Activated naive CD4-positive, alpha-beta T cell treated with anti-CD3 and anti-CD28 coated beads for 36 hours (primary cell): ENCODE results near the gene LEKR1. TPM values are rescaled to one million over a fixed set of nuclear protein-coding genes. Genes with fewer than 3 reads are reported as not detected.
"Not testable (repeated sequence)": the region's sequence is repeated elsewhere in the genome, so short reads cannot be mapped to it uniquely, and the experiment has no call there.

Source experiments
- CTCF ChIA-PET: fragments of 350-600 bp; sonication (Branson Sonifier 250); formaldehyde crosslinking; loops from one replicate; lab custom pipeline; 2021; ENCODE audit warnings: antibody characterized with exemption; lab: Charles Lee
- DNase-seq: peaks from one replicate; pipeline ENCODE4 v3.0.0-alpha.2; 2020
- H3K27ac Mint-ChIP-seq: one replicate; pipeline ENCODE4 v1.8.0; 2021; ENCODE audit warnings: mild to moderate bottlenecking, mixed read lengths
- H3K27me3 Mint-ChIP-seq: one replicate; pipeline ENCODE4 v1.8.0; 2021; ENCODE audit warnings: low read depth, mixed read lengths
- H3K36me3 Mint-ChIP-seq: one replicate; pipeline ENCODE4 v1.8.0; 2021; ENCODE audit warnings: low read depth, mixed read lengths
- H3K4me1 Mint-ChIP-seq: one replicate; pipeline ENCODE4 v1.8.0; 2021; ENCODE audit warnings: low read depth, mixed read lengths
- H3K4me3 Mint-ChIP-seq: one replicate; pipeline ENCODE4 v1.8.0; 2021; ENCODE audit warnings: mild to moderate bottlenecking, moderate library complexity, mixed read lengths
- H3K9me3 Mint-ChIP-seq: one replicate; pipeline ENCODE4 v1.8.0; 2021; ENCODE audit warnings: mixed read lengths
- intact Hi-C: fragments of 100-400 bp; cut with micrococcal nuclease; formaldehyde crosslinking; loops from one replicate; pipeline ENCODE4 v1.15.1; 2023
- total RNA-seq, 2 experiments: library from RNA; stranded (reverse); gene quantifications; one replicate each; pipeline ENCODE4 v1.2.3, GENCODE V29; 2021

LEKR1 gene
- total RNA-seq, 2 experiments from 2014 or later: 0.43 to 0.77 TPM

DNA sequence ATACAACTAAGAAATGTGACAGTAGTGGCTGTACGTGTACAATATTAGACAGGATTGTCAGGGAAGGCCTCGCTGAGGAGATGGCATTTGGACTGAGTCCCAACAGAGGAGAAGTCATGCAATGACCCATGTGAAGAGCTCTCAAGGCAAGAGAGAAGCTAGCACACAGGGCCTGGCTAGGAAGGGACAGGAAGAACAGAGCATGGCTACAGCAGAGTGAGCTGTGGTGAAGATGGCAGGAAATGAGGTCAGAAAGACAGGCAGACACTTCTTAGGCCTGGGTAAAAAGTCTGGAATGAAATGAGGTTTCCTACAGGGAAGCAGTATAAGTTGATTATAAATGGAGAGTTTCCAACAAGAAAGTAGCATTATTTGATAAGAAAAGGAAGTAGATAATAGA, 33.2 kb upstream of the LEKR1 start:
- H3K36me3 Mint-ChIP-seq: no peaks in the 10 kb centered on the region
- intact Hi-C loops: loop anchor here (2.0 kb wide), 1 partner anchor 24 kb away; no protein-coding TSS in a partner anchor
- DNase-seq: peak; percentile 21
- peaks cover 21% of the 10 kb centered on the region for H3K4me1 Mint-ChIP-seq
- CTCF ChIA-PET: interaction anchor here (0.5 to 0.6 kb wide), 2 partner anchors 236 to 302 kb away, joined by 3 read pairs; no protein-coding TSS in a partner anchor
- H3K27me3 Mint-ChIP-seq: no peaks in the 10 kb centered on the region
- no peak overlapping the region for H3K27ac Mint-ChIP-seq
- H3K9me3 Mint-ChIP-seq: no peaks in the 10 kb centered on the region
- H3K4me3 Mint-ChIP-seq: no peak overlapping the region

DNA sequence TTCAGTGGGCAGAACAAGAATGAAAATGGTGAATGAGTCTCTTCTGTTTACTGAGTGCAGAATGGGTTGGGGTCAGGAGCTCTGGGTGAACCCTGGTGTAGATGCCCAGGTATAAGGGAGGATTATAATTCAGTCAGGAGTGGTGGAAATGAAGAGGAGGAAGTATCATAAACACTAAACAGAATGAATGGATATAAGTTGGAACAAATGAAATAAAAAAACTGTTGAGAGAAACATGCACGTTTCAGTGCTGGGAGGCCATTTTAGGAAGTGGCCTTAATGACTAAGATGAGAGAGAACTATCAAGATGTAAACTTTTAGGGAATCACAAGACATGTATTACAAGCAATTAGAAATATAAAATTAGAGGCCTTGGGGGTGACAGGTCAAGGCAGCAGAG, 32.8 kb upstream of the LEKR1 start:
- intact Hi-C loops: loop anchor here (2.0 kb wide), 1 partner anchor 23 kb away; no protein-coding TSS in a partner anchor
- Mint-ChIP-seq H3K27ac (no peak overlapping the region), H3K4me1 (peaks cover 17% of the 10 kb centered on the region), H3K4me3 (no peak overlapping the region), H3K9me3 (no peaks in the 10 kb centered on the region), H3K27me3 (no peaks in the 10 kb centered on the region), H3K36me3 (no peaks in the 10 kb centered on the region)
- CTCF ChIA-PET: interaction anchor here (0.5 to 0.6 kb wide), 2 partner anchors 236 to 302 kb away, joined by 3 read pairs; no protein-coding TSS in a partner anchor
- DNase-seq: no peak

DNA sequence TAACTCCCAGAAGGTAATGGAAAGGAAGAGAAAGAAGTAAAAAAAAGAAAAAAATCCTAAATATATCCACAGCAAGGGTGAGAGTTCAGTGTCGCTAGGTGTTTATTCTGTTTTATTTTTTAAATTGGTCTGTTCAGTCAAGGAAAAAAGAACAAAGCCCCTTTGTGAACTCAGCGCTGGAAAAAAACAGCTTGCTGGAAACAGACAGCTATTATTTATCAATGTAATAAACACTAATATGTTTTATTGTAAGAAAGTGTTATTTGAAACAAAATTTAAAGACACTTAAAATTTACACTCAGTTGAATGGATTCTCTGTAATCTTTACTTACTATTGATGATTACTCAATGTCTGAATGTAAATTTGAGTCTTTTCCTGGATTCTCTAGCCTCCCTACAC, 32.3 kb upstream of the LEKR1 start:
- no peaks in the 10 kb centered on the region for H3K27me3 Mint-ChIP-seq
- intact Hi-C loops: loop anchor here (2.0 kb wide), 1 partner anchor 23 kb away; no protein-coding TSS in a partner anchor
- no peaks in the 10 kb centered on the region for H3K9me3 Mint-ChIP-seq
- no peak overlapping the region for H3K27ac Mint-ChIP-seq
- H3K4me3 Mint-ChIP-seq: no peak overlapping the region
- no peak for DNase-seq
- no peaks in the 10 kb centered on the region for H3K36me3 Mint-ChIP-seq
- CTCF ChIA-PET: interaction anchor here (0.6 kb wide), 1 partner anchor 301 kb away, joined by 3 read pairs; no protein-coding TSS in a partner anchor
- peaks cover 17% of the 10 kb centered on the region for H3K4me1 Mint-ChIP-seq

DNA sequence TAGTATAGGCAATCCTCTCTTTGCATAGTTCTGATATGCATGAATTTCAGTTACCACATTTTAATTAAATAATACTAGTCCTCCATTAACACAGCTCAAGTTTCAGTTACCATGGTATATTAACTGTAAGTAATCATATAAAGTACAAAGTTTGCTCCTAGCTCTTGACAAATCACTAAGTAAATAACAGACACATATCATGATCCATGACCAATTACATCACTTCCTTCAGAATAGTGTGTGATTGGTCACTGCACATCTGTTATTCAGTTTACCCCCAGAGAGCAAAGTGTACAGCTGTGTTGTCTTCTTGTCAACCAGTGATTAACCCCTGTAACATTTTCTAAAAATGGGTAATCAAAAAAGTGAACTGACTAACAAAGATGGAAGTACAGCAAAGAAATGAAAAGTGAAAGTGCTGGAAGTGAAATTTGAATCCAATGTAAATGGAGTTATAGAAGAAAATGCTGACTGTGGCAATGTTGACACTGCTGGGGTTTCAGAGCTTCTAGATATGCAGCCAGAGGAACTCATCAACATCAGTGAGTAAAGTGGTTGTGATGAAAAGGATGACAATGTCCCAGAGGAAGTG, 30.2 kb upstream of the LEKR1 start:
- Mint-ChIP-seq H3K27me3 (no peaks in the 10 kb centered on the region), H3K27ac (no peak overlapping the region), H3K9me3 (peaks cover 14% of the 10 kb centered on the region), H3K36me3 (peaks cover 9% of the 10 kb centered on the region), H3K4me3 (no peak overlapping the region), H3K4me1 (peaks cover 17% of the 10 kb centered on the region)
- DNase-seq: no peak
- intact Hi-C loops: no loop called here
- CTCF ChIA-PET: interaction anchor here (0.7 kb wide), 1 partner anchor 646 kb away, joined by 3 read pairs; no protein-coding TSS in a partner anchor

DNA sequence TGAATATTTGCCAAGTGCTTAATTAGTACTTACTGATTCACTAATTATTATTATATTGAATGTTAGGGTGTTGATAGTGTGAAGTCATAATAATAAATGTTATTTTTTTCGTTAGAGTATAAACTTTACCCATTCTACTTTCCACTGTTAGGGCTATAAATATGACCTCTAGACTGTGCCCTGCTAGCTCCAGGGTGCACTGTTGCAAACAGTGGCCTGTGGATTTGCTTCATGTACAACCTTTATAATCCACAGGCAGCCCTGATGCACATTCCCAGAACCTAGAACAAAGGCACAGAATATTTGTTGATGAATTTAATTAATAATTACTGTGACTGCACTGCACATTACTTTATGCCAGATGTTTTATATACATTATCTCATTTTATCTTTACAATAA, 28.8 kb upstream of the LEKR1 start:
- no peak overlapping the region for H3K4me3 Mint-ChIP-seq
- DNase-seq: no peak

DNA sequence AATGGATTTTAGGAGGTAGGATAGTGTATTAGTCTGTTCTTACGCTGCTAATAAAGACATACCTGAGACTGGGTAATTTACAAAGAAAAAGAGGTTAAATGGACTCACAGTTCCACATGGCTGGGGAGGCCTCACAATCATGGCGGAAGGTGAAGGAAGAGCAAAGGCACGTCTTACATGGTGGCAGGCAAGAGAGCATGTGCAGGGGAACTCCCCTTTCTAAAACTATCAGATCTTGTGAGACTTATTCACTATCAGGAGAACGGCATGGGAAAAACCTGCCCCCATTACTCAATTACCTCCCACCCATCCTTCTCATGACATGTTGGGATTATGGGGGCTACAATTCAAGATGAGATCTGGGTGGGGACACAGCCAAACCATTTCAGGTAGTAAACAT, 25.9 kb upstream of the LEKR1 start:
- H3K4me1 Mint-ChIP-seq, CTCF ChIA-PET, intact Hi-C loops, H3K27ac Mint-ChIP-seq, H3K27me3 Mint-ChIP-seq, H3K4me3 Mint-ChIP-seq, DNase-seq: not testable (repeated sequence)
- peaks cover 11% of the 10 kb centered on the region for H3K36me3 Mint-ChIP-seq
- peaks cover 25% of the 10 kb centered on the region for H3K9me3 Mint-ChIP-seq

More for the DNA sequence above, 28.8 kb upstream of the LEKR1 start:
- Mint-ChIP-seq H3K36me3 (peaks cover 9% of the 10 kb centered on the region), H3K27me3 (no peaks in the 10 kb centered on the region), H3K4me1 (peaks cover 15% of the 10 kb centered on the region), H3K9me3 (peaks cover 14% of the 10 kb centered on the region), H3K27ac (no peak overlapping the region)
- CTCF ChIA-PET: no interaction called here
- intact Hi-C loops: no loop called here

DNA sequence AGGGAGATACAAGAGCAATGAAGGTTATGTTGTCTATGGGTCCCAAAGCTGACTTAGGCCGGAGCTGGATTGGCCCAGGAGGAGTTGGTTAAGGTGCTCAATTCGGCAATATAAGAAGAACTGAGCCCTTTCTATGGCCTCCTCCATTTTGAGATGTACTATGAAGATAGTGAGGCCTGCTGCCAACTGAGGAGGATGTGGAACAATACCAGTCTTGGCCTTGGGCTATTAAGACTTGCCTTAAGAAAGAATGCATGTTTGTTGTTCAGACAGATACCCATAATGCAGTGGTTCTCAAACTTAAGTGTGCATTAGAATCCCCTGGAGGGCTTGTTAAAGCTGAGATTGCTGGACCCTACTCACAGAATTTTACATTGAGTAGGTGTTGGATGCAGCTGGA, 24.4 kb upstream of the LEKR1 start:
- Mint-ChIP-seq H3K36me3 (peaks cover 11% of the 10 kb centered on the region), H3K27me3 (no peaks in the 10 kb centered on the region), H3K4me3 (no peak overlapping the region), H3K4me1 (no peaks in the 10 kb centered on the region), H3K9me3 (peaks cover 25% of the 10 kb centered on the region), H3K27ac (no peak overlapping the region)
- DNase-seq: no peak
- intact Hi-C loops: no loop called here
- CTCF ChIA-PET: no interaction called here

DNA sequence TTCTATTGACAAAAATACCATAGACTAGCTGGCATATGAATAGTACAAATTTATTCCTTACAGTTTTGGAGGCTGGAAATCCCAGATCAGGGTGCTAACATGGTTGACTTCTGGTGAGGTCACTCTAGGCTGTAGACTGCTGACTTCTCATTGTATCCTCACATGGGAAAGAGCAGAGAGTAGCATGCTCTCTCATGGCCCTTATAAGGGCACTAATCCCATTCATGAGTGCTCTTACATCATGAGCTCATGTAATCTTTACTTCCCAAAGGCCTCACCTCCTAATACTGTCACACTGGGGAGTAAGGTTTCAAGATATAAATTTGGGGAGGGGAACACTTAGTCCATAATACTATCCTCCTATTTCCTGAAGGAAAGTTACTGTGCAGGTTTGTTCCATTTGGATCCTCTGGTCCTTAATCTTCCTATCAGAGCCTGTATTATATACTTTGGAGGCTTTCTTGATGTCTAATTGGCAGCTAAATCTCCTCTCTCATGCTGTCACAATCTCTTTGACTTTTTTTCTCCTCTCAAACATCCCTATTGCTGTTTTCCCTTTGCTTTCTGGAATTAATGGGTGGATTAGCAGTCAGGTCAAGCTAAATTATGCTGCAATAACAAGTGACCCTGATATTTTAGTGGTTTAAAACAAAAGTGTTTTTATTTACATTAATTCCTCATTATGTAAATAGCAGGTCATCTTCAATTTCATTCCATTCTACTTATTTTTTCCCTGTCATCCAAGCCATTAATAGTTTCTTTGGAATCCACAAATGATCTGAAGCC, 23.1 kb upstream of the LEKR1 start:
- H3K27ac Mint-ChIP-seq: no peak overlapping the region
- CTCF ChIA-PET: interaction anchor here (1.0 kb wide), 1 partner anchor 22 kb away, joined by 3 read pairs; no protein-coding TSS in a partner anchor
- H3K27me3 Mint-ChIP-seq: no peaks in the 10 kb centered on the region
- no peak overlapping the region for H3K4me3 Mint-ChIP-seq
- H3K9me3 Mint-ChIP-seq: peaks cover 31% of the 10 kb centered on the region
- H3K4me1 Mint-ChIP-seq: no peaks in the 10 kb centered on the region
- no peak for DNase-seq
- intact Hi-C loops: no loop called here
- H3K36me3 Mint-ChIP-seq: peaks cover 13% of the 10 kb centered on the region

DNA sequence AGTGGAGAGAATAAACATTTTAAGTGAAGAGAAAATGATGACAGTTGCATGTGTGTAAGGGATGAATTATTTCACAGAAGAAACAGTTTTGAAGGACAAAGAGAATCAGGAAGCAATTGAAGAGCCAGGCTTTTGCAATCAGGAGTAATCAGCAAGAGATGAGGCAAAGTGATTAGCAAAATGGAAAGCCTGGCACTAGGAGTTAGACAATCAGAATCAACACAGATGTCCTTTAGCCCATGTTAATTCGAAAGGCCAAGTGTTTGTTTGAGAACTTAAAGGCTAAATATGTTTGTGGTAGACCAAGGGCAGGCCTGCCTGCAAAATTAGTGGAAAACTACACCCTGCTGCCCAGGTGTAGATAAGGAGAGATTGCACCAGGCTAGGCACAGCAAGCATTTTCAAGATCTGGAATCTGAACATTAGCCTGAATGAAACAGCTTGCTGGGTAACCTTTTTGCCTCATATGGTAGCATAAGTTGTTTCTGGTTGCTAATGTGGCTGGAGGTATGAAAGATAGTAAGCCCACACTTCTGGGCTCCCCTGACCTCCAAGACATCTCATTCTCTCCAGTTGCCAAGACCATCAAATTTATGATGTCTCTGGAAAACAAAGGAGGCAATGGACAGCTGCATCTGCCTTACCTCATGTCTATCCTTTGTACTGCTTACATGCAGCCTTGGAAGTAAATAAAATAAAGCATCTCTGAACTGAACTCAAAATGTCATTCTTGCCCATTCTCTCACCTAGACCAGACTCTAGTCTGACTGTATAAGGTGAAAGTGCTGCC, 22.0 kb upstream of the LEKR1 start:
- Mint-ChIP-seq H3K27me3 (no peaks in the 10 kb centered on the region), H3K9me3 (peaks cover 33% of the 10 kb centered on the region), H3K27ac (no peak overlapping the region), H3K36me3 (peaks cover 13% of the 10 kb centered on the region), H3K4me1 (no peaks in the 10 kb centered on the region), H3K4me3 (no peak overlapping the region)
- intact Hi-C loops: no loop called here
- DNase-seq: no peak
- CTCF ChIA-PET: no interaction called here

DNA sequence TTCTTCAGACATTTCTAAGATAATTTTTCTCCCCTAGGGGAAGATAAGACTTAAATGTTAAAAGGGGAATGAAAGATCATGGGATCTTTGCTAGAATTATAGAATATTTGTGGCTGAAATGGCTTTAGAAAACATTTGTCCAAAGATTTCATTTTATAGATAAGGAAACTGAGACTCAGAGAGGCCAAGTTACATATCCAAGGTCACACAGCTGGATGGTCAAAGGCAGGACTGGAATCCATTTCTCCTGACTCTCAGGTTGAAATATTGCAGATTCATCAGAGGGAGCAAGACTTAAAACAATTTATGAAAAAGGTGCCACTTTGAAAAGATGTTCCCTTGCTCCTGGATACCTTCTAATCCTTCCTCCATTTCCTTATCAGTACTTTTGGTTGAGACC, 19.5 kb upstream of the LEKR1 start:
- Mint-ChIP-seq H3K4me3 (no peak overlapping the region), H3K36me3 (peaks cover 18% of the 10 kb centered on the region), H3K4me1 (no peaks in the 10 kb centered on the region), H3K27ac (no peak overlapping the region), H3K9me3 (peaks cover 35% of the 10 kb centered on the region), H3K27me3 (no peaks in the 10 kb centered on the region)
- DNase-seq: no peak
- intact Hi-C loops: no loop called here
- CTCF ChIA-PET: no interaction called here

DNA sequence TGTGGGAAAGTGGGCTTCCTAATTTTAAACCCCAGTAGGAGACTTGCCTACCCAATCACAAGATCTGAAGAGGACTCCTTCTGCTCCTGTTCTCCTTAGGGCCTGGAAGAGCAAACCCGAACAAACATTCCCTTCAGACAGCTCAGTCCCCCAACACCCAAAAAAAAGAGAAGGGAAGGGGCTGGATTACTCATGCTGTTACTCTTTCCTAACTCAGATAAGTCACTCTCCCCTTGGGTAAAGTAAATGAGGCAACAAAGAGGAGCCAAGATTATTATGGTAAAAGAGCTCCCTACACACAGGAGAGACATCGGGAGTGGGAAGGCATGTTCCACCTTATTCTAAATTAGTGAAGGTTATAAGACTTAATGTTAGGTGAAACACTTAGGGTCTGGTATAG, 18.1 kb upstream of the LEKR1 start:
- H3K27me3 Mint-ChIP-seq: no peaks in the 10 kb centered on the region
- H3K9me3 Mint-ChIP-seq: peaks cover 35% of the 10 kb centered on the region
- H3K4me3 Mint-ChIP-seq: no peak overlapping the region
- no peaks in the 10 kb centered on the region for H3K4me1 Mint-ChIP-seq
- H3K36me3 Mint-ChIP-seq: peaks cover 18% of the 10 kb centered on the region
- CTCF ChIA-PET: no interaction called here
- intact Hi-C loops: no loop called here
- no peak overlapping the region for H3K27ac Mint-ChIP-seq
- no peak for DNase-seq
